H1 (cell line): ENCODE data around the gene SPG7. TPM values are rescaled to one million over a fixed set of nuclear protein-coding genes. Genes with fewer than 3 reads are reported as not detected.
A peak's percentile ranks its signal among the peaks of the same experiment; 100 is the strongest.

Experiments used
- CTCF ChIA-PET: fragments of 300-600 bp; sonication (Branson Sonifier 250); formaldehyde crosslinking; loops from one replicate; lab custom pipeline; 2021; ENCODE audit not compliant: partially characterized antibody; lab: Charles Lee
- POLR2A ChIA-PET: fragments of 300-600 bp; sonication (Branson Sonifier 250); formaldehyde crosslinking; loops from one replicate; lab custom pipeline; 2021; ENCODE audit warnings: inconsistent platforms; ENCODE audit not compliant: partially characterized antibody; lab: Charles Lee
- DNase-seq, 2 experiments: peaks; one replicate each; pipeline versions ENCODE4 v3.0.0 to v3.0.0-alpha.2; 2010 to 2022; ENCODE audit warnings: low spot score in 2 of 2, low read depth in 1 of 2, mixed read lengths in 1 of 2
- FAIRE-seq: peaks from 2 replicates; lab custom pipeline; 2011; peaks lifted over from hg19 to GRCh38; lab: Jason Lieb, UNC
- H2AFZ ChIP-seq: 2 replicates; pipeline ENCODE4 v1.8.1; 2012; ENCODE audit warnings: low read length, inconsistent platforms
- H2AK5ac ChIP-seq: 2 replicates; pipeline ENCODE4 v1.6.1; 2013; ENCODE audit warnings: low read depth, low read length
- H2BK120ac ChIP-seq: replicated peaks from 2 replicates; pipeline ENCODE3; 2013; ENCODE audit warnings: low read depth, low read length, inconsistent platforms
- H2BK12ac ChIP-seq: 2 replicates; pipeline ENCODE4 v1.6.1; 2013; ENCODE audit warnings: low read depth, low read length
- H2BK15ac ChIP-seq: 2 replicates; pipeline ENCODE4 v1.6.1; 2013; ENCODE audit warnings: low read length
- H2BK20ac ChIP-seq: 2 replicates; pipeline ENCODE4 v1.6.1; 2013; ENCODE audit warnings: low read length
- H2BK5ac ChIP-seq: 2 replicates; pipeline ENCODE4 v1.6.1; 2013; ENCODE audit warnings: low read depth, low read length
- H3K14ac ChIP-seq: 2 replicates; pipeline ENCODE4 v1.6.1; 2013; ENCODE audit warnings: inconsistent platforms; ENCODE audit not compliant: insufficient read length
- H3K18ac ChIP-seq: 2 replicates; pipeline ENCODE4 v1.6.1; 2013; ENCODE audit warnings: low read length; ENCODE audit errors: extremely low read depth
- H3K23ac ChIP-seq: 2 replicates; pipeline ENCODE4 v1.6.1; 2013; ENCODE audit warnings: inconsistent platforms; ENCODE audit not compliant: insufficient read length
- H3K23me2 ChIP-seq: 2 replicates; pipeline ENCODE4 v1.6.1; 2013; ENCODE audit warnings: low read depth, low read length
- H3K27ac ChIP-seq: 2 replicates; pipeline ENCODE4 v1.6.1; 2011; ENCODE audit warnings: low read depth, low read length, inconsistent platforms
- H3K27me3 ChIP-seq, 4 experiments: replicated peaks in 1 of 4; 1 replicate in 1 of 4; 2 replicates in 3 of 4; pipeline versions ENCODE4 v1.6.1 to v1.8.1; 2011 to 2013; ENCODE audit warnings: low read length in 3 of 4, mild to moderate bottlenecking in 3 of 4, inconsistent platforms in 2 of 4, mixed read lengths in 2 of 4, moderate library complexity in 1 of 4; ENCODE audit not compliant: control insufficient read depth in 3 of 4, insufficient read depth in 3 of 4; ENCODE audit errors: extremely low read depth in 1 of 4
- H3K36me3 ChIP-seq, 4 experiments: 2 replicates each; pipeline versions ENCODE4 v1.6.1 to v1.8.1; 2011 to 2013; ENCODE audit warnings: mild to moderate bottlenecking in 4 of 4, low read length in 3 of 4, moderate library complexity in 2 of 4, control low read depth in 1 of 4, inconsistent platforms in 1 of 4; ENCODE audit not compliant: insufficient read depth in 4 of 4, control insufficient read depth in 2 of 4
- H3K4ac ChIP-seq: replicated peaks from 2 replicates; pipeline ENCODE3; 2013; ENCODE audit warnings: low read length, low read depth, mixed read lengths, inconsistent platforms; ENCODE audit not compliant: insufficient read length
- H3K4me1 ChIP-seq, 4 experiments: replicated peaks in 1 of 4; 1 replicate in 1 of 4; 2 replicates in 3 of 4; pipeline versions ENCODE4 v1.6.1 to v1.8.1; 2011 to 2013; ENCODE audit warnings: low read length in 3 of 4, inconsistent platforms in 2 of 4, mixed read lengths in 1 of 4; ENCODE audit not compliant: insufficient read depth in 4 of 4, control insufficient read depth in 3 of 4
- H3K4me2 ChIP-seq, 2 experiments: 2 replicates each; pipeline versions ENCODE4 v1.6.1 to v1.8.1; 2011 to 2013; ENCODE audit warnings: low read depth in 2 of 2, low read length in 2 of 2, control low read depth in 1 of 2, inconsistent platforms in 1 of 2, mild to moderate bottlenecking in 1 of 2; ENCODE audit not compliant: insufficient read depth in 1 of 2
- H3K4me3 ChIP-seq, 4 experiments: fragments of 200-600, 300-600 bp in 1 of 4; sonication (generic), shearing (Covaris generic), sonication (Bioruptor Twin) in 1 of 4; 2 replicates each; pipeline versions ENCODE4 v1.5.1 to v1.8.1; 2011 to 2016; ENCODE audit warnings: low read length in 4 of 4, low read depth in 3 of 4, control low read depth in 2 of 4, inconsistent platforms in 2 of 4, mild to moderate bottlenecking in 2 of 4, mixed read lengths in 1 of 4, moderate library complexity in 1 of 4; ENCODE audit not compliant: insufficient read depth in 2 of 4; ENCODE audit errors: extremely low read depth in 1 of 4
- H3K56ac ChIP-seq: replicated peaks from 2 replicates; pipeline ENCODE3; 2013; ENCODE audit warnings: low read depth, mild to moderate bottlenecking, mixed read lengths, low read length, inconsistent platforms; ENCODE audit not compliant: insufficient read length
- H3K79me1 ChIP-seq: 2 replicates; pipeline ENCODE4 v1.6.1; 2013; ENCODE audit warnings: low read depth, low read length, control low read depth
- H3K79me2 ChIP-seq, 2 experiments: 2 replicates each; pipeline versions ENCODE4 v1.6.1 to v1.8.1; 2012 to 2013; ENCODE audit warnings: low read length in 2 of 2, mild to moderate bottlenecking in 2 of 2, inconsistent platforms in 1 of 2; ENCODE audit not compliant: insufficient read depth in 2 of 2, control insufficient read depth in 1 of 2
- H3K9ac ChIP-seq, 4 experiments: replicated peaks in 1 of 4; 1 replicate in 1 of 4; 2 replicates in 3 of 4; pipeline versions ENCODE4 v1.6.1 to v1.8.1; 2011 to 2013; ENCODE audit warnings: low read depth in 3 of 4, low read length in 3 of 4, control low read depth in 2 of 4, mild to moderate bottlenecking in 2 of 4, moderate library complexity in 2 of 4, inconsistent platforms in 1 of 4; ENCODE audit errors: extremely low read depth in 1 of 4
- H3K9me3 ChIP-seq, 2 experiments: 2 replicates each; pipeline versions ENCODE4 v1.6.1 to v1.8.1; 2012 to 2013; ENCODE audit warnings: mild to moderate bottlenecking in 2 of 2, moderate library complexity in 2 of 2, control low read depth in 1 of 2, inconsistent platforms in 1 of 2, low read depth in 1 of 2, low read length in 1 of 2, mixed read lengths in 1 of 2; ENCODE audit not compliant: insufficient read depth in 2 of 2
- H4K20me1 ChIP-seq, 2 experiments: replicated peaks in 1 of 2; 2 replicates each; pipeline versions ENCODE3 to v1.8.1; 2011 to 2013; ENCODE audit warnings: inconsistent platforms in 2 of 2, low read length in 2 of 2, mild to moderate bottlenecking in 1 of 2; ENCODE audit not compliant: insufficient read depth in 2 of 2, control insufficient read depth in 1 of 2
- H4K5ac ChIP-seq: 2 replicates; pipeline ENCODE4 v1.6.1; 2013; ENCODE audit warnings: low read length, low read depth, mixed read lengths, inconsistent platforms; ENCODE audit not compliant: insufficient read length
- H4K8ac ChIP-seq: 2 replicates; pipeline ENCODE4 v1.8.0; 2013; ENCODE audit warnings: mild to moderate bottlenecking, moderate library complexity, low read length, inconsistent platforms; ENCODE audit not compliant: insufficient read depth; ENCODE audit errors: extremely low read depth
- H4K91ac ChIP-seq: replicated peaks from 2 replicates; pipeline ENCODE3; 2013; ENCODE audit warnings: low read length, mixed read lengths, inconsistent platforms; ENCODE audit not compliant: insufficient read length
- CBX5 ChIP-seq: fragments of 300-800, 300-1000 bp; sonication (generic); IDR thresholded peaks from 2 replicates; pipeline ENCODE4 v1.7.1; 2016; ENCODE audit warnings: antibody characterized with exemption, low read length, low read depth
- CEBPB ChIP-seq: IDR thresholded peaks from 2 replicates; pipeline ENCODE4 v1.6.1; 2012; ENCODE audit warnings: low read depth, low read length
- E2F6 ChIP-seq: IDR thresholded peaks from 2 replicates; pipeline ENCODE4 v1.6.1; 2012; ENCODE audit warnings: inconsistent platforms
- EP300 ChIP-seq, 2 experiments: IDR thresholded peaks; 1 replicate in 1 of 2; 2 replicates in 1 of 2; pipeline ENCODE4 v1.6.1; 2011 to 2012; ENCODE audit warnings: low read depth in 2 of 2, low read length in 2 of 2, mild to moderate bottlenecking in 2 of 2, borderline replicate concordance in 1 of 2, inconsistent platforms in 1 of 2, moderate library complexity in 1 of 2
- GABPA ChIP-seq: IDR thresholded peaks from 2 replicates; pipeline ENCODE4 v1.6.1; 2011; ENCODE audit warnings: mild to moderate bottlenecking, low read length, moderate library complexity, borderline replicate concordance; ENCODE audit not compliant: insufficient read depth
- KDM1A ChIP-seq: fragments of 200-600, 300-600 bp; sonication (generic); IDR thresholded peaks from 2 replicates; pipeline ENCODE4 v1.7.1; 2016; ENCODE audit warnings: mild to moderate bottlenecking, low read length, borderline replicate concordance
- KDM4A ChIP-seq: IDR thresholded peaks from one replicate; pipeline ENCODE4 v1.7.1; 2012; ENCODE audit warnings: low read depth, mild to moderate bottlenecking, moderate library complexity, low read length, inconsistent platforms; ENCODE audit not compliant: severe bottlenecking
- NRF1 ChIP-seq: IDR thresholded peaks from 2 replicates; pipeline ENCODE4 v1.6.1; 2011; ENCODE audit warnings: mild to moderate bottlenecking, low read depth, low read length, improper control_type of control experiment
- PHF8 ChIP-seq: fragments of 200-600 bp; sonication (generic); conservative IDR thresholded peaks from 2 replicates; pipeline ENCODE4 v1.7.1; 2012; ENCODE audit warnings: low read depth, mild to moderate bottlenecking, inconsistent platforms, low read length, moderate library complexity
- RAD21 ChIP-seq, 2 experiments: IDR thresholded peaks in 1 of 2; conservative IDR thresholded peaks in 1 of 2; 2 replicates each; pipeline ENCODE4 v1.6.1; 2011; ENCODE audit warnings: low read depth in 2 of 2, low read length in 2 of 2, improper control_type of control experiment in 1 of 2, inconsistent platforms in 1 of 2, mild to moderate bottlenecking in 1 of 2, moderate library complexity in 1 of 2
- SIN3A ChIP-seq, 2 experiments: IDR thresholded peaks in 1 of 2; conservative IDR thresholded peaks in 1 of 2; 2 replicates each; pipeline ENCODE4 v1.6.1; 2011 to 2012; ENCODE audit warnings: low read length in 2 of 2, improper control_type of control experiment in 1 of 2, low read depth in 1 of 2, mild to moderate bottlenecking in 1 of 2
- WGBS, 2 experiments: shearing (Covaris generic) in 1 of 2; methylation state at CpG; one replicate each; pipeline versions ENCODE4 v1.1.6 to v1.1.7; 2013 to 2015; ENCODE audit warnings: low lambda C conversion rate in 2 of 2, mixed read lengths in 2 of 2, inconsistent platforms in 1 of 2, low coverage in 1 of 2, missing lambda C conversion rate in 1 of 2; ENCODE audit not compliant: insufficient replicate concordance in 2 of 2, insufficient coverage in 1 of 2, insufficient read length in 1 of 2; ENCODE audit errors: extremely low coverage in 1 of 2, missing lambda C conversion rate in 1 of 2; 5-methylcytosine and 5-hydroxymethylcytosine counted together
- polyA plus RNA-seq, 7 experiments: library from polyadenylated mRNA; depleted of rRNA in 3 of 7; stranded (reverse) in 5 of 7; unstranded in 2 of 7; fragments of >200 nt in 5 of 7; fragments of 200-250 nt in 2 of 7; gene quantifications; 1 replicate in 5 of 7; 2 replicates in 1 of 7; 4 replicates in 1 of 7; pipeline versions ENCODE4 v1.2.1 to v1.2.3, GENCODE V29; 2011 to 2013; ENCODE audit warnings: missing spikeins in 2 of 7, mixed read lengths in 2 of 7
- total RNA-seq: library from RNA; stranded (reverse); fragmentation: NEBNext Ultra II Directional; extraction: Animal tissue kit (Norgen Biotek cat#: 25700); gene quantifications from 2 replicates; pipeline ENCODE4 v1.2.1, GENCODE V29; 2021

The SPG7 gene
- total and polyA plus RNA-seq, 2 of the 8 experiments (the other 6 are each of a cell fraction or from before 2014, with no cell fraction given) = 72.1 to 113 TPM

DNA sequence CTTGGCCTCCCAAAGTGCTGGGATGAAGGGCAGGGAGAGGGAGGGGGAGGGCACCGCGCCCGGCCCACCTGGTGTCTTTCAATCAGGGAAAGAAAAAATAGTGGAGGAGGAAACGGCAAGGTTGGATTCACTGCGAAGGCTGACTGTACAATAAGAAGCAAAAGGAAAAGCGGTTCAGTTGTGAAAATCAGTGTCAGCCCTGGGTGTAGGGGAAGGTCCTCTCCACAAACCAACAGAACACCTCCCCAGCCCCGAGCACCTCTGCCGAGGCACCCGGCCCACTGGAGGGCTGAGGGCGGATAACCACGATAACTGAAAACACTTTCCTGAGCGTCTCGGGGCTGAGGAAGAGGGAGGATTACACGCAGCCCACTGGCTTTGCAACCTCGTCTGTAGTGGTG lies 1.4 kb upstream of the SPG7 start:
- Histone ChIP-seq H3K4ac (no peak overlapping the region), H2AFZ (no peak overlapping the region), H3K4me2 (peak overlapping the region; percentile 76 to 96), H4K8ac (no peak overlapping the region), H2BK20ac (no peak overlapping the region), H3K27ac (no peak overlapping the region), H3K79me1 (peaks cover 2% of the 10 kb centered on the region; the same call in 1 of the 2 replicates), H3K18ac (no peak overlapping the region), H2BK15ac (no peak overlapping the region), H2BK120ac (no peak overlapping the region), H2AK5ac (no peak overlapping the region), H3K4me1 (peaks cover 0 to 4% (median 0%) of the 10 kb centered on the region in 4 experiments; a peak in 4 of 7 replicates), H3K4me3 (peak overlapping the region in 3 of 4 experiments; percentile 91 to 95 (median 94); a peak in 5 of 8 replicates), H3K9ac (no peak overlapping the region), H3K23ac (no peak overlapping the region), H3K9me3 (no peaks in the 10 kb centered on the region), H3K27me3 (peaks cover 0 to 4% (median 2%) of the 10 kb centered on the region in 4 experiments; a peak in 3 of 7 replicates), H3K56ac (no peak overlapping the region), H4K20me1 (peaks cover 0 to 6% of the 10 kb centered on the region in 2 experiments), H4K5ac (no peak overlapping the region), H2BK12ac (no peak overlapping the region), H3K36me3 (peaks cover 8 to 15% (median 12%) of the 10 kb centered on the region in 4 experiments; a peak in 7 of 8 replicates), H3K79me2 (peaks cover 9 to 23% of the 10 kb centered on the region in 2 experiments), H3K23me2 (peaks cover 12% of the 10 kb centered on the region; the same call in 1 of the 2 replicates), H2BK5ac (no peak overlapping the region), H4K91ac (no peak overlapping the region), H3K14ac (no peak overlapping the region)
- FAIRE-seq (no peak), DNase-seq (no peak)
- ChIA-PET POLR2A (interaction anchor here (0.9 to 5.2 kb wide), 12 partner anchors 8 to 215 kb away, joined by 3 to 56 read pairs (median 4); partner anchors contain the start of gene ANKRD11), CTCF (interaction anchor here (0.8 to 1.2 kb wide), 3 partner anchors 16 to 234 kb away, joined by 3 to 4 read pairs (median 3); no protein-coding TSS in a partner anchor)
- WGBS, 2 experiments = 93% methylated on average over 15 of the region's 15 CpGs; no CpG with 5 or more reads in 1 of the 2 experiments
- TF ChIP-seq GABPA (no peak), CBX5 (no peak), E2F6 (no peak), KDM4A (no peak), EP300 (IDR thresholded peaks at IDR 0.05; ENCODE audit: borderline replicate concordance in 1 of 2, low read depth in 2 of 2, low read length in 2 of 2) (no peak), NRF1 (no peak), KDM1A (no peak), CEBPB (no peak), PHF8 (no peak), SIN3A (conservative IDR thresholded peaks at IDR 0.05 in 1 of 2, IDR thresholded peaks at IDR 0.05 in 1 of 2; ENCODE audit: low read depth in 1 of 2, low read length in 2 of 2) (no peak), RAD21 (IDR thresholded peaks at IDR 0.05 in 1 of 2, conservative IDR thresholded peaks at IDR 0.05 in 1 of 2; ENCODE audit: low read depth in 2 of 2, low read length in 2 of 2) (no peak)
